Measurements from ENCODE around the gene SLC25A18.

SLC25A18 gene

DNA sequence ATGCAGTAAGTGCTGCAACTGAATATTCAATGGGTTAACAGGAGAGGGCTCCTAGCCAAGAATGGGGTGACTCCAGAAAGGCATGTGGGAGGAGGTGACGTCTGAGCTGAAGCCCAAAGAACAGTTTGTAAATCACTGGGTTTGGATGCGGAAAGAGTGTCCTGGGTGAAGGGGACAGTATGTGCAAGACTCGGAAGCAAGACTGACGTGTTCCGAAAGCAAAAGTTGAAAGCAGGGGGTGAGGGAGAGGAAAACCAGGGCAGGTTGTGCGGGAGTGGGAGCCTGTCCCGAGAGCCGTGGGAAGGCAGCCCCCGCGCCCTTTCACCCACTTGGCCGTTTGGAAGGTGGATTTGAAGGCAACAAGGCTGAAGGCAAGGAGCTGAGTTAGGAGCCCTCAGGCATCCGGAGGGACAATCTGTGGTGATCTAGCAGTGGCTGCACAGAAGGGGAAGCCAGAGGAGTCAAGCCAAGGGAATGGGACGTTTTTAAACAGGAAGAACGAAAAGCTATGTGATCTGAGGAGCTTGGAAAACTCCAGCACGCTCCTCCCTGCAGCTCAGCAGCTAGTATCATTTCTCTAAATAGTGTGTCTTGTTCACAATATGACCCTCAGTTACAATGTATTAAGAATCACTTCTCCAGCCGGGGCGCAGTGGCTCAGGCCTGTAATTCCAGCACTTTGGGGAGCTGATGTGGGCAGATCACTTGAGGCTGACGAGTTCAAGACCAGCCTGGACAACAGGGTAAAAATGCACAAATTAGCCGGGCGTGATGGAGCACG is 7.7 kb downstream of the SLC25A18 start:
- DNase-seq, result no peak

DNA sequence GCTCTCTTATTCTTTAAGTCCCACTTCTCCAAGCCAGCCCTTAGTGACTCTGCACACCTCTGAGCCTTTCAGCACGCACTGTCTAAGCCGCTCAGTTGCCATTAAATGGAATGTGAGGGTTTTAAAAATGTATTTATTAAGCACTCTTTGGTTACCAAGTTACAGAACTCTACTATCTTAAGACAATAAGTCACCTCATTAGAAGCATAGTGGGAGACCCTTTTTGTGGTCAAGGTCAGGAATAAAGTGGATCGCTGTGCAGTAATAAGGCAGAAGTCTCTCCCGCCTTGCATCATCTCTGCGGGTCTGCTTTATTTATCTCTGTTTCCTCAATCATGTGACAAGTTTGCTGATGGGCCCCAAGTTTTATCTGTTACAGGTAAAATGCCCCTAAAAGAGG is 11.9 kb downstream of the SLC25A18 start:
- DNase-seq, result no peak

DNA sequence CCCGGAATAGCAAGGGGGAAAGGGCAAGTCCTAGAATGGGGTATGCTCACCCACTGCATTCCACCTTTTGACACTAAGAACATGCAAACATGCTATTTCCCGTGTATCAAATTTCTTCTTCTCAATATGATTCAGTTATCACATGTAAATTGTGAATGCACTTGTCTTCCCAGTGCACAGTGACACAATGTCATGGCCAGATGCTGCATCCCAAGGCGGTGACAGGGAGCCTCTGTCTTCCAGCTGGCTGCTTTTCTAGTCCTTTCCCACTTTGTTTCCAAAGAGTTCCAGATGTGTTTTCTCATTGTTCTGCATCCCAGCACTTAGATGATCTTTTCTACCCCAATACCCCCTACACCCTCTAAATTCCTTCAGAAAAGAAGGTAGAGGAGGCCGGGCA is 12.4 kb downstream of the SLC25A18 start:
- no peak for DNase-seq

GRCh38 chr22:17576470-17576869 is 13.2 kb downstream of the SLC25A18 start:
- DNase-seq, result no peak

DNA sequence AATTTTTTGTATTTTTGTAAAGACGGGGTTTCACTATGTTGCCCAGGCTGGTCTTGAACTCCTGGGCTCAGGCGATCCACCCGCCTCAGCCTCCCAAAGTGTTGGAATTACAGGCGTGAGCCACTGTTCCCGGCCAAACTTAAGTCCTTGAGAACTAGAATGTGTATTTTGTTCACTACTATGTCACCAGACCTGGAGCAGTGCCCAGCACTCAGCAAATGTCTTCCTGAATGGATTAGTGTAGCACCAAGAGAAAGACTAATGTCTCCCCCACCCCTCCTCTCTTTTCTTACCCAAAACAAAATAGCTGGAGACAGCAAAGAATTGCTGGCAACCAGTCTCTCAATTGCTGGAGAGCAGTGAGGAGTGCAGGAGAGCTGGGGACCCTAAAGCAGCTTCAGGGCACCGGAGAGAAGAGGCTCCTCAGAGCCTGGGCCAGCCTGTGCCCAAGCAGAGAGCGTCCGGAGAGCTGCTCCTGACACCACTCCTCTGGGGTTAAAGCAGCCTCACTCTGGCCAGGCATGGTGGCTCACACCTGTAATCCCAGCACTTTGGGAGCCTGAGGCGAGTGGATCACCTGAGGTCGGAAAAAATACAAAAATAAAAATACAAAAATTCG is 14.9 kb downstream of the SLC25A18 start:
- DNase-seq, result no peak

GRCh38 chr22:17579535-17579981 is 16.3 kb downstream of the SLC25A18 start:
- no peak for DNase-seq

- DNase-seq, result no peak
Measured at GRCh38 chr22:17580441-17581031, 17.2 kb downstream of the SLC25A18 start.

DNA sequence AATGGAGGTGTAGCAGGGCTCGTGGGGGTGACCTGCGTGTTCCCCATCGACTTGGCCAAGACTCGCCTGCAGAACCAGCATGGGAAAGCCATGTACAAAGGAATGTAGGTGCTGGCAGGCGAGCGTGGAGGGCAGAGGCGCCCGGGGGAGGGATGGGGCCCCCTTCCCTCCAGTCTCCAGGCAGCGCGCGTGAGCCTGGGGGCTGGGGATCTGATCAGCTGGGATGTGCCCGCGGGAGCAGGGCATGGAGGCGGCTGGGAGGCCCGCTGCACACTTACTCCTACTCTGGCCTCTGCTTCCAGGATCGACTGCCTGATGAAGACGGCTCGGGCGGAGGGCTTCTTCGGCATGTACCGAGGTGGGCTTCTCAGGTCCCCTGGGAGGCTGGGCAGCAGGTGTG is 17.8 kb downstream of the SLC25A18 start:
- DNase-seq, result no peak

DNA sequence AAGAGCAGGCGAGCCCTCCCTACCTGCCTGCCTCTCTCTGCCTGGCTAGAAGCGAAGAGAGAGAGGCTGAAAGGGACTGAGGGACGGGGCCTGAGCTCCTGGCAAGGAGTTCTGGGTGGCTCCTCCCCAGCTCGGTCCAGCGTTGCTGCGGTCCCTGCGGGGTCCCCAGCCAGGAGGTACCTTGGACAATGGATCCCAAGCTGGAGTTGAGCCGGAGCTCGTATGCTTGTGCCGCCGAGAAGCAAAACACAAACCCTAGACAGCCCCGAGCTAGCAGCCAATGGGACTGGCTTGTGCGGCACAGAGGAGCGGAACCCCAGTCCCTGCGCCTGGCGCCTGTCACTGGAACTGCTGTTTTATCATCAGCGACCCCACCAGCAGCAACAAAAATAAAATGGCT is 18.3 kb downstream of the SLC25A18 start:
- no peak for DNase-seq

- DNase-seq, result no peak
Measured at GRCh38 chr22:17583151-17583550, 19.9 kb downstream of the SLC25A18 start.

DNA sequence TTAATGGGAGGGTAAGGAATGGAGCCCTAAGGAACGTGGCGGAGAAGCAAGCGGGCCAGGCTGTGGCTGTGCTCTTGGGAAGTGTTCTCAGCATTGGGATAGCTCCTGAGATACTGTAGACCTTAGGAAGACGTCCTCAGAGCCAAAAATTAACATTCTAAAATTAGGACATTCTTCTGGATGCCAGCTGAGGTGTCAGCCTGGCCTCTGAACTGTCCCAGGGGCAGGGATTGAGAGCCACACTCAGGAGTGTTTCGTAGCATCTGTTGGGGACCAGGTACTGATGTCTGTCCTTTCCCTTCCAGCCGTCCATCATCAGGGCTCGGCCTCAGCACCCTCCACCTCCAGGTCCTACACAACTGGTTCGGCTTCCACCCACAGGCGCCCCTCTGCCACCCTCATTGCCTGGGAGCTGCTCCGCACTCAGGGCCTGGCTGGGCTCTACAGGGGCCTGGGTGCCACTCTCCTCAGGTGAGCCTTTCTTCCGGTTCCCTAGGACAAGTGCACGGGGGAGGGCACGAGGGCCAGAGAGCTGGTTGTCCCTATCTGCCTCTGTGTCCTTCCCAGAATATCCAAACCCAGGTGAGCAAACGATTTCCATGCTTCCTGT is 23.6 kb downstream of the SLC25A18 start:
- no peak for DNase-seq

GRCh38 chr22:17587629-17588028 is 24.3 kb downstream of the SLC25A18 start:
- no peak for DNase-seq

DNA sequence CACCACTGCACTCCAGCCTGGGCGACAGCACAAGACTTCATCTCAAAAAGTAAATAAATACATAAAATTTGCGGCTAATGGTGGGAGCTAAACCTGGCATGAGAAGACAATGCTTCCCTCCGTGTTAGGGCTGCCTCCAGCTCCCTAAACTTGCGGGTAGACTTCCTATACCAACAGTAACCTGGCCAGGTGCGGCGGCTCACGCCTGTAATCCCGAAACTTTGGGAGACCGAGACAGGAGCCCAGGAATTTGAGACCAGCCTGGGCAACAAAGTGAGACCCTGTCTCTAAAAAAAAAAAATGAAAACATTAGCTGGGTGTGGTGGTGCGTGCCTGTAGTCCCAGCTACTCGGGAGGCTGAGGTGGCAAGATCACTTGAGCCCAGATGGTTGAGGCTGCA is 25.3 kb downstream of the SLC25A18 start:
- DNase-seq, result no peak

- DNase-seq, result no peak
Measured at GRCh38 chr22:17589810-17590375, 26.6 kb downstream of the SLC25A18 start.

GRCh38 chr22:17590586-17590985 is 27.3 kb downstream of the SLC25A18 start:
- DNase-seq, result no peak

DNA sequence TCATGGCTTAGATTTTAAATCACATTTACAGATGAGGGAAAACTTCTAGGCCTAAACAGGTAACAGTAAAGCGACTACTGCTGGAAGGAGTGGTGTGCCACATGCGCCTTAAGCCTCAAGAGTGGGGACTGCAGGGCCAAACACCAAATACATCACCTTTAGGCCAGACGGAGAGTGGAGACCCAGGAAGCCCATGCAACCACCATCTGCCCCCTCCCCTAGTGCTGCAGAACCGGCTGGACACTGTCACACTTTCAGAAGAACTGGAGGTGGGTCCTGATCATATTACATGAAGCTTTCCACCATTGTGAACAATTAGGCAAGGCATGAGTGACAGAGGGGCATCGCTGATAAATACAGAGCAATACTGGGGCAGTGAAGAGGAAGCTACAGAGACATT is 28.9 kb downstream of the SLC25A18 start:
- no peak for DNase-seq

GRCh38 chr22:17596226-17596625 is 32.9 kb downstream of the SLC25A18 start:
- no peak for DNase-seq

GRCh38 chr22:17597217-17597616 is 33.9 kb downstream of the SLC25A18 start:
- DNase-seq, result no peak

DNA sequence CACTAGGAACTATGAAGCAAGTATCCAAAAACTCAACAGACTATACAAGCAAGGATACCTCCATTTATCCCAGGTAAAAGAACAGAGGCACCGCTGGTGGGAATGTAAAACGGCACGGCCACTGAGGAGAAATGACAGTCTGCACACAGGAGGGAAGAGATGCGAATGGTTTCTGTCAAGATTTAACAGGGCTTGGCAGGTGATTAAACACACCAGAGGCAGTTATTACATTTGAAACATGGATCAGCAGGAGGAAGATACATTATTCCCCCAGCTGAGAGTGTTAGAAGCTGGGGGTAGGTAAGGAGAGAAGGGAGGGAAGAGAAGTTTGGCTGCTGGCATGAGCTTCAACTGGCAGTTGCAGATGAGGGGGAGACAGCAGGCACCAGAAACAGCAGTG is 35.0 kb downstream of the SLC25A18 start:
- no peak for DNase-seq

DNA sequence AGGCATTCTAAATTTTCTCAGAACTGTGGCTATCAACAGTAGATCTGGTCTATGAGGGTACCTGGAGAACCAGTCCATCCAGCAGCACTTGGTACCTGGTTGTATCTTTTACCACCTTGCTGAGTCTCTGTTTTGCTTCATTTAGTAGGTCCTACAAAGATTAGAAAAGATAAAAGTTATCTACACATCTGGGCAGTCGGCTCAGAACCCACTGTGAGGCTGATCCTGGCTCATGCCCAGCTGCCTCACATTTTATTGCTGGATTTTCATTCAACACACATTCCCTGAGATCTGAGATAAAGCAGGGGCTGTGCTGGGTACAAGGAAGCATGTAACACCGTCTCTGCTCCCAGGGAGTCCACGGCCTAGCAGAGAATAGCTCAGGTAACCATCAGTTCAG is 37.7 kb downstream of the SLC25A18 start:
- no peak for DNase-seq

- no peak for DNase-seq
Measured at GRCh38 chr22:17603668-17604067, 40.4 kb downstream of the SLC25A18 start.

- no peak for DNase-seq
Measured at GRCh38 chr22:17606496-17606895, 43.2 kb downstream of the SLC25A18 start.

DNA sequence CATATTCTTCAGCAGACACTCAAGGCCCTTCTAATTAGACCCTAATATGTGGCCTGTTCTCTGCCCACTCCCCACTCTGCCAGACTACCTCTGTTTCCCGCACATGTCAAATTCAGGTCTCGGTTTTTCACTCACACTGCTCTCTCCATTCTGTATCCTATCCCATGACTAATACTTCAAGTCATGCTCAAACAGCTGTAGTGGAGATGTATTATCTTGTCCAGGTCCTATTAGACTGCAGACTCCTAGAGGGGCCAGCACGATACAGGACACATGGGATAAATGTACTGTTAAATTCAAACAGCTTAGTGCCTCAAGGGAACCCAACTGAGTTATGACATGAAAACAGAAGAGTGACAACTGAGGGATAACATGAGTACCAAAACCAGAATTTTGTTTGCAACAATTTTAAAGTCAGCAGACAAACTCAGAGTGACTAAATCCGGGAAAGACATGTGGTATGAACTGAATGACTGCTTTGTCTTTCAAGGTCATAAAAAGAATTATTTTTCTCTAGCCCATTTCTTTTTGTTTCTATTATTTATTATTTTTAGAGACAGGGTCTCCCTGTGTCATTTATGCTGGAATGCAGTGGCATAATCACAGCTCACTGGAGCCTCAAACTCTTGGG is 44.7 kb downstream of the SLC25A18 start:
- no peak for DNase-seq

Data from NCI-H2029 treated with DMSO at 0.1 percent for 48 hours (cell line).